Measurements from ENCODE around the gene OR10H1. TPM values are rescaled to one million over a fixed set of nuclear protein-coding genes. Genes with fewer than 3 reads are reported as not detected.
"Not testable (repeated sequence)": the region's sequence is repeated elsewhere in the genome, so short reads cannot be mapped to it uniquely, and the experiment has no call there.

The OR10H1 gene
- total RNA-seq, 4 donors from 2014 or later = not detected

DNA sequence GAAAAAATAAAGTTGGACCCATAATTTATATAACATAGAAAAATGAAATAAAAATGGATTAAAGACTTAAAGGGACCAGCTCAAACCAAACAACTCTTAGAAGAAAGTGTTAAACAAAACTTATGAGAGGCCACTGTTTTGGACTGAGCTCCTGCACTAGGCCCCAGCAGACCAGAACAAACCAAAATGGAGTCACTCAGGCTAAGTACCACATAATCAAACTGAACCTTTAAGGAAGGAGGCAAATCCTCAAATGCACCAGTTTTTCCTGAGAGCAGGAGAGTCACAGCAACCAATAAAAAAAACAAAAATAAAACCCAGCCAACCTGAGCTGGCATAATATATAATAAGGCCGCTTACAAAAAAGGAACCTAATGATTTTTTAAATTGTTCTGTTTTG is 10.3 kb upstream of the OR10H1 start:
- TF ChIP-seq, protein P1, sequence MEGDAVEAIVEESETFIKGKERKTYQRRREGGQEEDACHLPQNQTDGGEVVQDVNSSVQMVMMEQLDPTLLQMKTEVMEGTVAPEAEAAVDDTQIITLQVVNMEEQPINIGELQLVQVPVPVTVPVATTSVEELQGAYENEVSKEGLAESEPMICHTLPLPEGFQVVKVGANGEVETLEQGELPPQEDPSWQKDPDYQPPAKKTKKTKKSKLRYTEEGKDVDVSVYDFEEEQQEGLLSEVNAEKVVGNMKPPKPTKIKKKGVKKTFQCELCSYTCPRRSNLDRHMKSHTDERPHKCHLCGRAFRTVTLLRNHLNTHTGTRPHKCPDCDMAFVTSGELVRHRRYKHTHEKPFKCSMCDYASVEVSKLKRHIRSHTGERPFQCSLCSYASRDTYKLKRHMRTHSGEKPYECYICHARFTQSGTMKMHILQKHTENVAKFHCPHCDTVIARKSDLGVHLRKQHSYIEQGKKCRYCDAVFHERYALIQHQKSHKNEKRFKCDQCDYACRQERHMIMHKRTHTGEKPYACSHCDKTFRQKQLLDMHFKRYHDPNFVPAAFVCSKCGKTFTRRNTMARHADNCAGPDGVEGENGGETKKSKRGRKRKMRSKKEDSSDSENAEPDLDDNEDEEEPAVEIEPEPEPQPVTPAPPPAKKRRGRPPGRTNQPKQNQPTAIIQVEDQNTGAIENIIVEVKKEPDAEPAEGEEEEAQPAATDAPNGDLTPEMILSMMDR (IDR thresholded peaks at IDR 0.05) = no peak
- ATAC-seq (ENCODE audit: low FRiP score) (no peak), DNase-seq (ENCODE audit: low spot score) (no peak)

- TF ChIP-seq, protein P1 (IDR thresholded peaks at IDR 0.05) = no peak
- DNase-seq (ENCODE audit: low spot score) (no peak), ATAC-seq (ENCODE audit: low FRiP score) (no peak)
These were observed 5.2 kb upstream of the OR10H1 start for GRCh38 chr19:15820646-15821045.

DNA sequence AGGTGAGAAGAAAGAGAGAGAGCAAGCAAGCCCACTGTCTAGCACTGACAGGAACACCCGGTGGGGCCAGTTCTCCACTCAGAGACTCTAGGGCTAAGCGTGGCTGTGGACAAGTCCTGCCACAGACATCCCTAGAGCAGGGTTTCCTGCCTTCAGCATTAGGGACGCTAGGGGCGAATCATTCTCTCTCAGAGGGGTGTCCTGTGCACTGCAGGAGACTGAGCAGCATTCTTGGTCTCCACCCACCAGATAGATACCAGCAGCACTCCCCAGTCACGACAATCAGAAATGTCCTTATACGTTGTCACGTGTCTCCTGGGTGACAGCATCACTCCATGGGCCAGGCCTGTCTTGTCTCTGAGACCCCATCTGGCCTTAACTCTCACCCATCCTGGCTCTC is 1.5 kb downstream of the OR10H1 start:
- TF ChIP-seq, protein P1 (IDR thresholded peaks at IDR 0.05) = no peak
- ATAC-seq (ENCODE audit: low FRiP score) (no peak), DNase-seq (ENCODE audit: low spot score) (no peak)

GRCh38 chr19:15812060-15812722 is 3.3 kb downstream of the OR10H1 start:
- ATAC-seq (ENCODE audit: low FRiP score) (no peak), DNase-seq (ENCODE audit: low spot score) (no peak)
- TF ChIP-seq, protein P1 (IDR thresholded peaks at IDR 0.05) = no peak

- TF ChIP-seq, protein P1 (IDR thresholded peaks at IDR 0.05) = no peak
- DNase-seq (ENCODE audit: low spot score) (no peak), ATAC-seq (ENCODE audit: low FRiP score) (no peak)
These were observed 4.0 kb downstream of the OR10H1 start for GRCh38 chr19:15811476-15811875.

DNA sequence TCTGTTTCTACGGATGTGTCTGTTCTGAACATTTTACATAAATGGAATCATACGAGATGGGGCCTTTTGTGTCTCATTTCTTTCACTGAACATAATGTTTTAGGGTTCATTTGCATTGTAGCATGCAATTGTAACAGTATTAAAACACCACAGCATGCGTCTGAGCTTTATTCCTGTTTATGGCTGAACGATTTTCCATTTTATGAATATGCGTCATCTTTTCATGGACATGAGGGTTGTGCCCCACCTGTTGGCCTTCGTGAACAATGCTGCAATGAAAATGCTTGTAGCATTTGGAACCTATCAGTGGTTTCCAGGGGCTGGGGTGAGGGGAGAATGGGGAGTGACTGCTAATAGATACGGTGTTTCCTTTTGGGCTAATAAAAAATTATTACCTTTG is 5.1 kb downstream of the OR10H1 start:
- TF ChIP-seq, protein P1 (IDR thresholded peaks at IDR 0.05) = no peak
- ATAC-seq (ENCODE audit: low FRiP score) (no peak), DNase-seq (ENCODE audit: low spot score) (no peak)

GRCh38 chr19:15794279-15794678 is 21.2 kb downstream of the OR10H1 start:
- not testable (repeated sequence) for ATAC-seq (ENCODE audit: low FRiP score)

More at GRCh38 chr19:15794279-15794678, 21.2 kb downstream of the OR10H1 start:
- not testable (repeated sequence) for DNase-seq (ENCODE audit: low spot score)
